SHP77 (cell line): ENCODE data around the gene SYNJ1.
"Not testable (repeated sequence)": the region's sequence is repeated elsewhere in the genome, so short reads cannot be mapped to it uniquely, and the experiment has no call there.

Experiments used
- DNase-seq, 2 experiments: peaks; one replicate each; lab custom pipeline; 2025; lab: John Stamatoyannopoulos, UW

The SYNJ1 gene, protein sequence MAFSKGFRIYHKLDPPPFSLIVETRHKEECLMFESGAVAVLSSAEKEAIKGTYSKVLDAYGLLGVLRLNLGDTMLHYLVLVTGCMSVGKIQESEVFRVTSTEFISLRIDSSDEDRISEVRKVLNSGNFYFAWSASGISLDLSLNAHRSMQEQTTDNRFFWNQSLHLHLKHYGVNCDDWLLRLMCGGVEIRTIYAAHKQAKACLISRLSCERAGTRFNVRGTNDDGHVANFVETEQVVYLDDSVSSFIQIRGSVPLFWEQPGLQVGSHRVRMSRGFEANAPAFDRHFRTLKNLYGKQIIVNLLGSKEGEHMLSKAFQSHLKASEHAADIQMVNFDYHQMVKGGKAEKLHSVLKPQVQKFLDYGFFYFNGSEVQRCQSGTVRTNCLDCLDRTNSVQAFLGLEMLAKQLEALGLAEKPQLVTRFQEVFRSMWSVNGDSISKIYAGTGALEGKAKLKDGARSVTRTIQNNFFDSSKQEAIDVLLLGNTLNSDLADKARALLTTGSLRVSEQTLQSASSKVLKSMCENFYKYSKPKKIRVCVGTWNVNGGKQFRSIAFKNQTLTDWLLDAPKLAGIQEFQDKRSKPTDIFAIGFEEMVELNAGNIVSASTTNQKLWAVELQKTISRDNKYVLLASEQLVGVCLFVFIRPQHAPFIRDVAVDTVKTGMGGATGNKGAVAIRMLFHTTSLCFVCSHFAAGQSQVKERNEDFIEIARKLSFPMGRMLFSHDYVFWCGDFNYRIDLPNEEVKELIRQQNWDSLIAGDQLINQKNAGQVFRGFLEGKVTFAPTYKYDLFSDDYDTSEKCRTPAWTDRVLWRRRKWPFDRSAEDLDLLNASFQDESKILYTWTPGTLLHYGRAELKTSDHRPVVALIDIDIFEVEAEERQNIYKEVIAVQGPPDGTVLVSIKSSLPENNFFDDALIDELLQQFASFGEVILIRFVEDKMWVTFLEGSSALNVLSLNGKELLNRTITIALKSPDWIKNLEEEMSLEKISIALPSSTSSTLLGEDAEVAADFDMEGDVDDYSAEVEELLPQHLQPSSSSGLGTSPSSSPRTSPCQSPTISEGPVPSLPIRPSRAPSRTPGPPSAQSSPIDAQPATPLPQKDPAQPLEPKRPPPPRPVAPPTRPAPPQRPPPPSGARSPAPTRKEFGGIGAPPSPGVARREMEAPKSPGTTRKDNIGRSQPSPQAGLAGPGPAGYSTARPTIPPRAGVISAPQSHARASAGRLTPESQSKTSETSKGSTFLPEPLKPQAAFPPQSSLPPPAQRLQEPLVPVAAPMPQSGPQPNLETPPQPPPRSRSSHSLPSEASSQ (N-terminal part only)

DNA sequence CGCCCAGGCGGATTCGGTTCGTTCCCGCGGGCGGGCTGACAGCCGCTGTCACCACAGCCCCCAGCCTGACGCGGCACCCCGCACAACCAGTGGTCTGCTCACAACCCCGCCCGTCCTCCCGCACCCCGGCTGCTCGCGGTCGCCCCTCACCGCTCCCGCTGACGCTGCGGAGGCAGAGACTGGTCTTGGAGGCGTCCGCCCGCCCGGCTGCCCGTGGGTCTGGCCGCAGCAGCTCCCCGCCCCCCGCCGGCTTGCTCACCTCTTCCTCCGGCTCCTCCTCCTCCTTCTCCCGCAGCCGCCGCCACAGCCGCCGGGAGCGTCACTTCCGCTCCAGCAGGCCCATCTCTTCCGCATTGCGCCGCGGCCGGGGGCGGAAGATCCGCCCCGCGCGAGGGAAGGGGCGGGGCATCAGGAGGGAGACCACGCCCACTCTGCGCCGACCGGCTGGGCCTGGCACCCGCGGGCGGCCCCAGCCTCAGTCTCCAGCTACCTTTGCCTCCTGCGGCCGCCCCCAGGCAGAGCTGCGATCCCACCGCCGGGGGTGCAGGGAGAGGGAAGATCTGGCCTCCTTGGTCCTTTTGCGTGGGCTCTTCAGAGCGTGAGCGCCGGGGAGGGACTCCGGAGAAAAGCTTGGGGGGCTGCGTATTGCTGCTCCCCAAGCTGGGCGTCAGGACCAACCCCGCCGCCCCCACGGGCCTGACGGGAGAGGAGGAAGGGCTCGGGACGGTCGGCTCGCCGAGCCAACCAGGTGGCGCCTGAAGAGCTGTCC lies at the start of gene SYNJ1:
SYNJ1 (minus strand) TSS at position 327 of the 769 bp plus-strand sequence. CDS start 1,118 bp downstream, outside the sequence.
- DNase-seq, result peak; percentile 78 to 89

GRCh38 chr21:32777269-32777668 lies 49.5 kb upstream of the SYNJ1 start:
- no peak for DNase-seq

- DNase-seq, result no peak
Observed at GRCh38 chr21:32776743-32777142, 48.9 kb upstream of the SYNJ1 start.

- DNase-seq, result not testable (repeated sequence)
Observed at GRCh38 chr21:32773048-32773344, 45.2 kb upstream of the SYNJ1 start.

DNA sequence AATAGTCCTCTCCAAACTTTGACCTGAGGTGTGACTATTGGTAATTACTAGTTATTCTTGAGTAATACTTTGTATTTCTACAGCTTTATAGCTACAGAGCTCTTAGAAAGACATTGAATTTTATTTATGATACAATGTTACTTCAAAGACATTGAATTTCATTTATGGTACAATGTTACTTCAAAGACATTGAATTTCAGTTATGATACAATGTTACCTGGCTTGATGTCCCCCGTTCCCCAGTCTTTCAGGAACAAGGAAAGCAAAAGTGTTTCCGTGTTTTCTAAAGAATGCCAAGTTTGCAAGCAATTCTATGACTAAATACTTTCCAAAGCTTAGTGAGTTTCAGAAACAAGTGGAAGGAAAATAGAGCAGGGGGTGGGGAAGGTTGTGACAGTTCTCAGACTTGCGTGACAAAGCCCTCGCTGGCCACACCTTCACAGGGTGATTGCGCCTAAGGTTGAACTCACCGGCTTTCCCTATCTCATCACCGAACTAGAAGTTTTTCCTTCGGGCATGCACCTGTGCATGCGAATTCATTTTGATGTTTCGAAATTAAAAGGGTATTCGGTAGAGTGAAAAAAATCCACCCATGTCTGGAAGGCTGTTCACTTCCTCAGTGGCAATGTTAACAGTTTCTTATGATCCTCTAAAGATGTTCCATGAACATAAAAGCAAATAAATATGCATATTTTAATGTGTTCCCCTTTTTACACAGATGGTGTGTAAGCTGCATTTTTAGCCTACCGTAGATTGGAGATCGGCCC lies 44.7 kb upstream of the SYNJ1 start:
- DNase-seq, result peak; percentile 15 to 27

DNA sequence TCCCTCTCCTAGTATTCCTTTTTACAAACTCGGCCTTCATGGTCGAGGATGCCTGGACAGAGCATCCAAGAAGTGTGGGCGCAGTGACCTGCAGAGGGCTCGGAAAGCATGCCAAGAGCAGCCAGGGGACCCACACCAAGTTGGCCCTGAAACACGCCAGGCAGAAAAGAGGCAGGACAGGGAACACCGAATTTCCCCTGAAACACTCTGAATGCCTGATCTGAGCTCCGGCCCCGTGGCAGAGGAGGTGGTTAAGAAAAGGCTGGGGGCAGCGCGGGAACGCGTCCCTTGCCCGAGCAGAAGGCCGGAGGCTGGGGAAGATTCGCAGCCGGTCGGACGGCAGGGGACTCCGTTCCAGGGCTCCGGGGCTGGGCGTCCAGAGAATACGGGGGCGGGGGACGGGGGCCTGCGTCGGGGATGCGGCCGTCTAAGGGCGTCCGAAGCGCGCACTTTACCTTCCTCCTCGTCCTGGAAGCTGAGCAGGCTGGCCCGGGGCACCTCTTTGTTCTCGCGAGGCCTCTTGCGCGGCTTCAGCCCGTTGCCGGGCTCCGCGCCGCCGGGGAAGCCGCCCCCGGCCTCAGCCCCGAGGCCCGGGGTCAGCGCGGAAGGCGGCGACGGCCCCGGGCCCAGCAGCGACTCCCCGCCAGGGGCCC lies 43.2 kb upstream of the SYNJ1 start:
- peak in 1 of 2 experiments; percentile 53 for DNase-seq

- DNase-seq, result no peak
Observed at GRCh38 chr21:32768530-32768929, 40.7 kb upstream of the SYNJ1 start.

DNA sequence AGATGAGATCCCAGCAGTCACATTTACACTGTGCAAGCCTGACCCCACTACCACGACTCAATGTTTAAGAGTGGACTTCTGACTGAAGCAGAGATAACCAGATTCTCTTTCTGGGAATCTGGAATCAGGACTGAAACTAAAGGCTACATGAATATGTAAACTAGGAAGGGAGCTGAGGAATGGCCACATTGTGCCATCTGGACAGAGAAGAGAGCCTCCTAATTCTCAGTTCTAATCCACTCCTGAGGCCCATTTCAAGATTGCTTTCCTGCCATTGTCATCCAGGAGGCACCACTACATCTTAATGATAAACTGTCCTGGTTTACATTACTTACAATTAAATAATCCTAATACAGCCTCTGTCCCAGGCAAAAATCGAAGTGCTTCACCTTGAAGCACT lies 37.2 kb upstream of the SYNJ1 start:
- no peak for DNase-seq

GRCh38 chr21:32764186-32764585 lies 36.4 kb upstream of the SYNJ1 start:
- DNase-seq, result no peak

DNA sequence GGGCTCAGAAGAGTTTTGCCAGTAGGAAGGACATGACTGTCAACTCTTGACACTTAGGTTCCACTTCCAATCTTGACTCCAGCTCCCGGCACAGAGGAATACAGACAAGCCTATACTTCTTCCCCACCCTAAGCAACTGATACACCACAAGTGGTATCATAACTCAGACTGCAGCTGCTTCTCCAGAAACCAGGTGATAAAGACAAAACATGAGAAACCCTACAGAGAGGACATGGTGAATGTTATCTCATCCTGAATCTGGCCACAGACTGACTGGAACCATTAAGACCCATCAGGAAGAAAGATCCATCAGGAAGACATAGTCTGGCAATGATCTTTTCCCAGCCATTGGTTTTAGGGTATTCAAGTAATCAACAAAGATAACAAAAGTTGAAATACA lies 30.0 kb upstream of the SYNJ1 start:
- no peak for DNase-seq

DNA sequence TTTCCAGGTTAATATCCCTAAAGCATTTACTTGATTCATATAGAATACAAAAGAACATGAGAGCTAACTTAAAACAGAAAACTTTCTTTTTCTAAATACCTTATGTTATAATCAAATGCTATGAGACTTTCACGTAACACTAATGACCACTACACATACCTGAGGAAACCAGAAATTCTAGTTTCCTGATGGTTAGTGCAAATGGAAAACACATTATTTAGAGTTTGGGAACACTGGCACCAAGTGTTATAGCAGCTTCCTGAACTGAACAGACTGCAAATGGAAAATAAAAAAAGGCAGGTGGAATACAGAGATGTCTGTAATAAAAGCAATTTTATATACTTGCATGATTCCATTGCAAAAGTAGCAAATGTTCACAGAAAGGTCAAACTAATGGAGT lies 28.3 kb upstream of the SYNJ1 start:
- no peak for DNase-seq

DNA sequence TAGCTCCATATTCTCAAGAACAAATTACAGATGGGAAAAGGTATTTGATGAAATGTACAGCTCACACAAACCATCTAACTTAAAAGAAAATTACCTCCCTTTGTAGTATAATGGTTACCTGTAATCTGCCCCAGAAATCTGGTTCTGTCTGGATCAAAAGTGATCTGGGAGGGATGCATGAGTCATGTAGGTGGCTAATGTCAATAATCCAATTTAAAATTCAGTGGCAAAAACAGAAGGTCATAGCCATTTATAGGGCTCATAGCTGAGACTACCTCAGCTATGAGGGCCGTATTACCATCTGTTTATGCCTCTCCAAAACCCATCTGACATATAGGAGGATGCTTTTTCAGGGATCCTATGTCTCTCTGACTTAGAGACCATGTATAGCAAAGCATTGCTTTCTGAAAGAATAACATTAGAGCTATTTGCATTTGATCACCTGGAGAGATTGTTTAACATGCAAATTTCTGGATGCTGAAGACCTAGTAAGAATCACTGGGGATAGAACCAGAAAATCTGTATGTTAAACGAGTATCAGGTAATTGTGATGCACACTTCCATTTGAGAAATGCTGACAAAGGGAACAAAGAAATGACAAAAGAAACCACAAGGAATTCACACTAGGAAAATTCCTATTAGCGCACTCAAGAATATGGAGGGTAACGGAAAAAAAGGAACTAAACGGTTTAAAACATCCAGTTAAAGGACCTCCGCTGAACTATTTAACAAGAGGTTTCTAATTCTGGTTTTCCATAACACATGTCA lies 26.2 kb upstream of the SYNJ1 start:
- no peak for DNase-seq

- DNase-seq, result no peak
Observed at GRCh38 chr21:32750405-32750804, 22.6 kb upstream of the SYNJ1 start.

- no peak for DNase-seq
Observed at GRCh38 chr21:32749662-32750061, 21.8 kb upstream of the SYNJ1 start.

- DNase-seq, result no peak
Observed at GRCh38 chr21:32748529-32748928, 20.7 kb upstream of the SYNJ1 start.

DNA sequence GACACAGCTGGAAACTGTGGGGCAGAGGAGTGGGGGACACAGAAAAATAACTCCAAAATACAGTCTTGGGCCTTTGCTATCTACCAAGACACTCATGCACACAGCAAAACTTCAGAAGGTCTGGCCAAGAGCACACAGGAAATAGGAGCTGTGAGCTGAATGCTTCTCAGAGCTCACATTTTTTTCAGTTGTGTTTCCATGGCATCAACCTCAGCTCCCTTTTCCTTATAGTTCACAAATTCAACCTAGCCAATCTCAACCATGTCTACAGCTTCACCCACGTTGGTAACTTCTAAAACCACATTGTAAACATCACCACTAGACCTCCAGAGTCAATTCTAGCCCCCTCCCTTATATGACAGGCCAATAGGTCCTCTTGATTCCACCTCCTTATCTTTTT lies 19.6 kb upstream of the SYNJ1 start:
- DNase-seq, result no peak

GRCh38 chr21:32746711-32747110 lies 18.9 kb upstream of the SYNJ1 start:
- DNase-seq, result not testable (repeated sequence)

- no peak for DNase-seq
Observed at GRCh38 chr21:32742396-32742795, 14.6 kb upstream of the SYNJ1 start.

- DNase-seq, result no peak
Observed at GRCh38 chr21:32741336-32741735, 13.5 kb upstream of the SYNJ1 start.
